Raji (cell line): Measurements from ENCODE around the gene MLC1.

Experiments
- POLR2A ChIP-seq: IDR thresholded peaks from 2 replicates; pipeline ENCODE4 v1.6.1; 2011; ENCODE audit warnings: low read depth, low read length, control low read depth; ENCODE audit not compliant: insufficient read depth

Gene MLC1

DNA sequence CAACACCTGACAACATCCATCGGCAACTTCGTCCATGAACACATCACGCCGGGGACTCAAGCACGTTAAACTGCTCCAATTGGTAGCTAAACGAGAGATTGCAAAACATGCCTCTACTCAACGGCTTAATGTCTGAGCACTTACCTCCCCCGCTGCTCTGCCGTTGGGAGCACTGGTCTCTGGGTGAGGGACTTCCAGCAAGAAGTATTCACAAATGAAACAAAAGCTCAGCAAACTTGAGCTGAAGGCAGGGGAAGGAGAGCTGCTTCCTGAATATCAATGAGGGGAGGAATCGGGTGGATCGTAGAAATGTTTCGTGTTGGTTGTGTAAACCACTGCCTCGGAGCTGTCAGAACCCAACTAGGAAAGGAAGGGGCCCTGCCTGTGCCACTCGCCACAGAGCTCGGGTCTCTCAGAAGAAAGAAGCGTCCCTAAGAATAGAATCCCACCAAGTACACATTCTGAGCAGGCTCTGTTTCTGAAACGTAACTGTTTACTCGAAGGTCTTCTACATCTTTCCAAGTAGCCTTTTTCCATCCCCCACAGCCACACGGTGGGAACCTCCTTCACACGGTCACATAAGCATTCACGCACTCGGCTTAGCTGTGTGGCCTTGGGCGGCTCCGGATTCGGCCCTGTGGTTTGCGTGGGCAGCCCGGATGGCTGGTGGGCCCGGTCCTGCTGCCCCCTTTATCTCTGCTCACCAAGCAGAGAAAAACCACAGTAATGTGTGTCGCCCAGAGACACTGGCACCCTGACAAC, at the start of gene MLC1:
MLC1 (minus strand) TSS at position 216 of the 762 bp plus-strand sequence. CDS start 524 bp downstream, outside the sequence.
- TF ChIP-seq POLR2A = no peak

DNA sequence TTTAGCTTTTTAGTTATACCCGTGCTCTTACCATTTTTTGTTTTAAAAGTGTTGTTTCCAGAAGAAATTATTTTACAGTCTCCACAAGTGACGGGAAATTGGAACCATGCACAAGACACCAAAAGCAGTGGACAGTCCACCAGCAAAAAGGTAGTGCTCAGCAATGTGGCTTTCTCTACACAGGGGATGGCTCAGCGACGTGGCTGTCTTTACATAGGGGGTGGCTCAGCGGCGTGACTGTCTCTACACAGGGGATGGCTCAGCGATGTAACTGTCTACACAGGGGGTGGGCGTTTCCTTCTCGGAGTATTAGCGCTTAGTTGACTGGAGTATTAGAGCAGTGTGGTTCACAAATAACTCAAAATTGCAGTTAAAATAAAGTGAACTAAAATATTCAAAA, 49.3 kb upstream of the MLC1 start:
- TF ChIP-seq POLR2A = no peak

DNA sequence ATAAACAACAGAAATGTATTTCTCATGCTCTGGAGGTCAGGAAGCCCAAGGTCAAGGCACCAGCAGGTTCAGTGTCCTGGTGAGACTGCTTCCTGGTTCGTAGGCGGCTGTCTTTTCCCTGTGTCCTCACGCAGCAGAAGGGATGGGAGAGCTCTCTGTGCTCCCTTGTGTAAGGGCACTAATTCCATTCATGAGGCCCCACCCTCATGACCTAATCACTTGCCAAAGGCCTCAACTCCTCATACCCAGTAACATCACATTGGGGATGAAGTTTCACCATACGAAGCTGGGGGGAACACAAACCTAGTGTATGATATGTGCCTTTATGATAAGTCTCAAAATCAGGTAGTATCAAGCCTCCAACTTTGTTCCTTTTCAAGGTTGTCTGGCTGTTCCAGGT, 46.7 kb upstream of the MLC1 start:
- TF ChIP-seq POLR2A = no peak

DNA sequence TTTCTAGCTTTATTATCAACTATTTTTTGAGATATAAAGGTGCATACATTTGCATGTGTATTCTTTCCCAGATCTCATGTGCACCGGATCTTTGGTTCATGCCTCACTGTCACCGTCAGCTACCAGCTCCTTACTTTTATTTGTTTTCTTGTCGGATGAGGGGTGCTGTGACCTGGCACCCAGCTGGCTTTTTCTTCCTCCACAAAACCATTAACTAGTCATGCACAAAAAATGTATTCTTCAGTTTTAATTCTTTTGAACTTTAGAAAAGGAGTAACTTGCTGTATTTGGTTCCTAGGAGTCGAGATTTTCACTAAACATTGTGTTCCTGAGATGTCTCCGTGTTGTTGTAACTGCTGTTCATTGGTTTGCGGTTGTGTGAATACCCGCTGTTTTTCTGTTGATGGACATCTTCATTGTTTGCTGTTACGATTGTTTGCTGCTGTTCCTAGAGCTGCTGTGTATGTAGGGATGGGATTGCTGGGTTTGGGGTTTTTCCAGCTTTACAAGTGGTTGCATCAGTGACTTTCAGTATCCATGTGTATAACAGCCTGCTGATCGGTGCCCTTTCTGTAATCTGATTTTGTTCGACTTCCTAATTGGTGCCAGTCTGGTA, 44.0 kb upstream of the MLC1 start:
- no peak for TF ChIP-seq POLR2A

DNA sequence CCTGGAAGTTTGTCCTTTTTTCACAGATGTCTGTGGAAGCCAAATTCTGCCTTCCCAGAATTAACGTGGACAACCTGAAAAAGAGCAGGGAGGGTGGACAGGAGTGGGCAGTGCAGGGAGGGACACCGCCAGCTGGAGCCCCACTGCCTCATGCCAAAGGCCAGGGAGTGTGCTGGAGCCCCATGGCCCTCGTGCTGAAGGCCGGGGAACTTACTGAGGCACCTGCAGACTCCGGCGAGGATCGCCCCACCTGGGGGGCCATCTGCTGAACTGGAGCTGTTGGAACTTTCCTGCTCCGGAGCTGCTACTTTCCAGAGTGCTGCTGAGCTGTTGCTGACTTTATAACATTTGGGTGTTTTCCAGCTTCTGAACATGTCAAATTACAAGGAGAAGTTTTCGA, 39.8 kb upstream of the MLC1 start:
- no peak for TF ChIP-seq POLR2A

DNA sequence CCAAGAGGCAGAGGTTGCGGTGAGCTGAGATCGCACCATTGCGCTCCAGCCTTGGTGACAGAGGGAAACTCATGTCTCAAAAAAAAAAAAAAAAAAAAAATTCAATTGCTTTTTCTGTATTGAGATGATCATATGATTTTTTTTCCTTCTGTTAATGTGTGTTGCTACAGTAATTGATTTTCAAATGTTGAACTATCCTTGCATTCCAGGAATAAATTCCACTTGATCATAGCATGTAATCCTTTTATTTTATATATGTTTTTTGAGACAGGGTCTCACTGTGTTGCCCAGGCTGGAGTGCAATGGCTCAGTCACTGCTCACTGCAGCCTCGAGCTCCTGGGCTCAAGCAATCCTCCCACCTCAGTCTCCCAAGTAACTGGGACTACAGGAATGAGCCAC, 37.9 kb upstream of the MLC1 start:
- TF ChIP-seq POLR2A = no peak

DNA sequence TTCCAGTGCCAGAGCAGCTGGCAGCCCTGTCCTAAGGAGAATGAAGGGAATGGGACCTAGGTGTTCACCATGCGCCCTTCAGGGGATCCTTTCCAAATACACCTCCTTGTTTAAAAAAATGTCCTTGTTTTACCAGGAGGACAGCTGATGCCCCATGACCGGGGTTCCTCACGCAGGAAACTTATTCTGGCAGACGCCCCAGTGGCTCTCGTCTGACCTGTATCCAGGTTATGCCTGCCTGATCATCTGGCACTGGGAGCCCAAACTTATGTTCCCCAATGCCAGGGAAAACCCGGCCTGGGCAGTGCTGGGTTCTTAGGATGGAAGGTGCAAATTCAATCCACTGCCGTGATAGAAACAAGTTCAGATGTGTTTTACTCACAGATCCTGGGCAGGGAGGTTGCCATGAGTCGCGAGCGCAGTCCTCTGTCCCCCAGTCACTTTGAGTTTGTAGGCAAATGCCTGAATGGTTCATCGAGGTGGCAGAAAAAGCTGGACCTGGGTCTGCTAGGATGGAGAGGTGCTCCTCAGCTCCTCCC, 36.0 kb upstream of the MLC1 start:
- no peak for TF ChIP-seq POLR2A

DNA sequence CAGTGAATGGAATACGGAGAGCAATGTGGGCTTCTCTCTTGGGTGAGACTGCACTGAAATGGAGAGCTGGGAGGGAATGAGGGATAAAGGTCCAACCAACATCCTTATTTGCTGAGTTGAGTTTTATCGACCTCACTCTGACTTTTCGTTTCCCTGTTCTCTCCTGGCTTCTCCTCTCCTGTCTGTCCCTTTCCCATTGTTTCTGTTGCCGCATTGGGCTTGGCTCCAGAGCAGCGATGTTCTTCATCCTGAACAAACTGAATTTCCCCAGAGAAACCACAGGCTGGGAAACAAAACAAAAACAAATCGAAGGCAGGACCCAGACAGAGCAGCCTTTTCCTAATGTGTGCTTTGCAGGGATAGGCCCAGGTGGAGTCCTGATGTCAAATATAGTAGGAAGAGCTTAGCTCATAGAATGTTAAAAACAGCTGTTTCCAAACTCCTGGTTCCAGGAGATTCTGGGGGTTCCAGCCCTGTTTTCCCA, 34.6 kb upstream of the MLC1 start:
- no peak for TF ChIP-seq POLR2A

DNA sequence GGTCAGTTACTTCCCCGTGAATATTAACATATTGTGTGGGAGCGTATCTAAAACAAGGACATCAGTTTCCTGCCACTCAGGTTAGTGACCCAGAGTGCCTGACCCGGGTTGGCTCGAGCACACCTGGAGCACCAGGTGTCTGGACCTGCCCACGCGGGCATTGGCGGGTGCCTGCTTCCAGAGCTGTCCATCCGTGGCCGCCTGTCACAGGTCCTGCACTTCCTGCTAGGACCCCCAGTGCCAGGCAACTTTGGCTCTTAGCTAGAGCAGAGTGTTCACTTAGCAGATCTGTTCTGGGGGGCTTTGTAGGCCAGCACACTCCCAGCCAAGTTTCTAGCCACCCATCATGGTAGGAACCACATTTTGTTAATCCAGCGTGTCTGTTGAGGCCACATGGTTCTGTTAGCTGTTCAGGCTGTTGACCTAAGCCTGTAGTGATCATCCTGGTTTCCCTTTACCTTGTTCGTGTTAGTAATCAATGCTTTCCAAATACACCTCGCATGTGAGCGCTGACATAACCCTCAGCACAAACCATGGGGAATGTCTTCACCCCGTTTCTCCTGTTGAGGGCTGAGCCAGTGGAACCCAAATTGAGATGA, 34.0 kb upstream of the MLC1 start:
- no peak for TF ChIP-seq POLR2A

DNA sequence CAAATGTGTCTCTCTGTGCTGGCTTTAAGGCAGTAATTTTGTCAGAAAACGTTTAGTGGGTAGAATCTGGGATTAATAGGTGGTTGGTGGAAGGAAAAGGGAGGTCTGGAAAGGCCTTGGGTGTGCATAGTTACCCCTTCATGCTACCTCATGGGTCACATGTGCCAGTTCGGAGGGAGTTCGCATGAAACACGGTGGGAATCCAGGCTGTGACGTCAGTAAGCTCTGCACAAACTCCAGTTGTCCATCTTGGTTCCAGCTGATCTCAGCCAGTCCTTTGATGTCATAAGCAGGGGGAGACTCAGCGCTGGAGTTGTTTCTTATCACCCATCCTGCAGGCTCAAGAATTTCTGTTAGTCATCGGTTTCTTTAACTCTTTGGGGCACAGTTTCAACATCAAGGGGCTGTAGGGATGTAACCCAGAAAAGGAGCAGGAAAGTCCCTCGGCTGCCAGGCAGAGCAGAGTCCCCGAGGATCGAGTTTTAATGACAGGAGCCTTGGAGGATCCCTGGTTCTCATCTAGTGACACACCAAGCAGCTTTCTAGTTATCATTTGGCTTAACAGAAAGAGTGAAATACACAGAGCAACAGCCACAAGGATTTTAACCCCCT, 33.4 kb upstream of the MLC1 start:
- no peak for TF ChIP-seq POLR2A

DNA sequence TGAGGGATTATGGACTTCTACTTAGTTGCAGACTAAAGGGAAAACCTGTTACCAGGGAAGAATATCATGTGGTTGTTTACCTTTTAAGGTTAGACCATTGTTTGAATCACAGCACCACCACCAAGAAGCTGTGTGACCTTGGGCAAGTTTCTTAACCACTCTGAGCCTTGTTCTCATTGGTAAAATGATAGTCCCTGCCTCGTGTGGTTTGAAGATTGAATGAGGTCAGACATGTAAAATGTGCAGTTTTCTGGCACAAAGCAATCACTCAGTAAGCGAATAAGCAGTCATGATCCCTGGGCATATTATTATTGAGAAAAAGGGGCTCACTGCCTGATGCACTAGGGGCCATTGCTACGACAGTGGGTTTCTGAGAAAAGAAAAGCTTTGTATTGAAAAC, 32.9 kb upstream of the MLC1 start:
- TF ChIP-seq POLR2A = no peak

DNA sequence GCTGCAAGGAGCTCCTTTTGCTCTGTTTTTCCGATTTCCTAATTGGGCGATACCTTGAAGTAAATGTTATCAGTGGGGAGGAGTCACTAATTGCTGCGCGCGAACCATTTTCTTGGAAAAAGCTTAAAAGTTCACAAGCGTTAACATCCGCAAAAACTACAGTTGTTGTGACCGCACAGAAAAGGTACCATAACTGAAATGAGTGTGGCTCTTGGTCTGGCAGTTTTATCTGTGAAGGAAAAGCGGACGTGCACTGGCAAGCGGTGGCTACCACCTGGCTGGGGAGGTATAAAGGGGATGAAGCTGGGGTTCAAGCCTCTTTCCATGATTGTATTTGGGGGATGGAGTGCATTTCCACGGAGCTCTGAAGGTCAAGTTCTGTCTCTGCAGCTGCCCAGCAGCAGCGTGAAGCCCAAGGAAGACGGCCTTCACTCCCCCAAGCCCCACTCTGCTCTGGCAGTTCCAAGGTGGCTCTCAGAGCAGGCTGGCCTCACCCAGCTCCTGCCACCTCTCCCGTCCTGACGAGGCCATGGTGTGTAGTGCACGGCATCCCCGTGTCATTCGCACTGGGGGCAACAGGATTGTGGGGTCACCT, 32.0 kb upstream of the MLC1 start:
- no peak for TF ChIP-seq POLR2A

DNA sequence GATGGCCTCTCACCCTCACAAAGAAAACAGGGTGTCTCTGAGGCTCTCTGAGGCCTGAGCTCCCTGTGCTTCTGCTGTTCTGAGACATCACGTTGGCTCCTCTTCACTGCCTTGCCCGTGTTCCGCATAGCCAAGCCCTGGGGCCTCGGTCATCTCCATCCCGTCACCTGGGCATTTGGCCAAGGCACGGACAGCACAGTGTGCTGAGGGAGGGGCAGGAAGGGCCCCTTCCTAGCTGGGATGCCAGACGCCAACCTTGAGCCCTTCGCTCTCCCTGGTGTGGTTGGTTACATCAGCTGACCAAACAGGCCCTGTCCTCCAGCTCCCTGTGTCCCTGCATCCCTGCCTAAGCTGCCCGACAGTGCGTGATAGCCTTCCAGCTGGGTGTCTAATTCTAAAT, 30.5 kb upstream of the MLC1 start:
- TF ChIP-seq POLR2A = no peak

DNA sequence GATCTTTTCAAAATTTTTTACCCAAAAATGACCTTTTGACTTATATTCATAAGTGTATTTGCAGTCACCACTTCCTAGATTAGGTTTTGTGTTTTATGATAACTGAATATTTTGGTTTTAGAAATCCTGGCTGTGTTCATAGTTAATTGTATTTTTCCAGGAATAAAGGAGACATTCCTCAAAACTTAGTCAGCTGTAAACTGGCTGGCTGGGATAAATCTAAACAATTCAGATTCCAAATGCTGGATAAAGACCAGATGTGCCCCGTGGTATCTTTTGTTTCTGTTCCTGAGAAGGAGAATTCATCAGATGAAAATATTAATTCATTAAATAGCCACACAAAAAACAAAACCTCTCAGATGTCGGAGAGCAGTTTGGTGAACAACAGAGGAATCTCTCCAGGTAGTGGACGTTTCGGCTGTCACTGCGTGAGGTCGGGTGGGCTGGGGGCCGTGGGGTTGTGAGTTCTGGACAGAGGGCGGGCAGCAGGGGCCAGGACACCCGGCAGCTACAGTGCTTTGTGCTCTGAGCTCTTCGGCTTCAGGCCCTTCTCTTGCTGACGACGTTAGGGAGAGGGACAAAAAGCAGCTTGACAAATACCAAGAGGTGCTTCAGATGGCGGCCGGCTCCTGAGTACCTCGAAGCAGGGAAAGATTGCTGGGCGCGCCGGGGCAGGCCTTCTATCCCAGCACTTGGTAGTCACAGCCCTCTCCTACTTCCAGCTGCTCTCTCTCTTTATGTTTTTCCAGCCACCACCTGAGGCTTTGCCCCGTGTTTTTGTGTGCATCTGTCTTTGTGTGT, 29.2 kb upstream of the MLC1 start:
- TF ChIP-seq POLR2A = no peak
